Right kidney (tissue), 1 donor: ENCODE results near the gene ATP9B.
"Not testable (repeated sequence)": the region's sequence is repeated elsewhere in the genome, so short reads cannot be mapped to it uniquely, and the experiment has no call there.

Experiments used
- DNase-seq: peaks from one replicate; pipeline ENCODE4 v3.0.0-alpha.2; 2016

Gene ATP9B

DNA sequence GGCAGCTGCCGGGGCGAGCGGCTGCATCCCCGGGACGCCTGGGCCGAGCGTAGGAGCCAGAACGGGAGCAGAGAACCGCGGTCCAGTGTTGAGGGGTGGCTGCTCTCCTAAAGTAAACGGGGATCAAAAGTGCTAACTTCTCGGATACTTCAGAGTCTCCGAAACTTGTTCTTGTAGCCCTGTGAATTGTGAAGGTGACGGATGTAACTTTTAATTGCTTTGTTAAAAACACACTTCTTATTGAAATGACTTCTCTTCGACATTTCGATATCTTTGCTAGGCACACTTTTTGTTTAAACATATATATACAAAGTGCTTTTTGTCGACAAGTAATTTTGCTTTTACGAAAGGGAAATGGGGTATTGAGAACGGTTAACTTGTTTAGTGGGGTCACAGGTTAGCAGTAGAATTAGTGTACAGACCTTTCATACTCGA lies 540 bp downstream of the ATP9B start:
- DNase-seq = no peak

- DNase-seq = no peak
These were observed 1.3 kb downstream of the ATP9B start for GRCh38 chr18:79070486-79070885.

- DNase-seq = no peak
These were observed 1.8 kb downstream of the ATP9B start for GRCh38 chr18:79071037-79071436.

GRCh38 chr18:79071503-79072210 lies 2.5 kb downstream of the ATP9B start:
- no peak for DNase-seq

DNA sequence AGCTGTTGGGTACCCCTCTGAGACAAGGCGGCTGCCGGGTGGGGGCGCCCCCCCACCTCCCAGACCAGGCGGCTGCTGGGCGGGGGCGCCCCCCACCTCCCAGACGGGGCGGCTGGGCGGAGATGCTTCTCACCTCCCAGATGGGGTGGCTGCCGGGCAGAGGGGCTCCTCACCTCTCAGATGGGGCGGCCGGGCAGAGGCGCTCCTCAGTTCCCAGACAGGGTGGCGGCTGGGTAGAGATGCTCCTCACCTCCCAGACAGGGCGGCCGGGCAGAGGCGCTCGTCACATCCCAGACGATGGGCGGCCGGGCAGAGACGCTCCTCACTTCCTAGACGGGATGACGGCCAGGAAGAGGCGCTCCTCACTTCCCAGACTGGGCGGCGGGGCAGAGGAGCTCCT lies 3.5 kb downstream of the ATP9B start:
- not testable (repeated sequence) for DNase-seq

DNA sequence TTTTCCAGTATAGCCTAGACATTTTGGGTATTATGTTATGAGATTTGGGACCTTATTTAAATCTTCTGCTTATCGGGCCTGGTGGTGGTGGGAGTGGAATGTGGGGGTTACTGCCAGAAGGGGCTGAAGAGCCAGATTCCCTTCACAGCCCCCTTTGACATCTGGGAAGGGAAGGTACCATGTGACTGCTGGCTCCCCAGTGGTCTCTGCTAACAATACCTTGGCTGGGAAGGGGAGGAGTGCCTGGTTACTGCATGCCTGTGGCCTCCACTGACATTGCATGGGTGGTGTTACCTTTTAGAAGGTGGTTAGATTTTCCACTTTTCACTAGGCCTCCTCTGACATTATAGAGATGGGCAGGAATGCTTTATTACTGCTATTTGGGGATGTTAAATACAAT lies 8.0 kb downstream of the ATP9B start:
- no peak for DNase-seq

DNA sequence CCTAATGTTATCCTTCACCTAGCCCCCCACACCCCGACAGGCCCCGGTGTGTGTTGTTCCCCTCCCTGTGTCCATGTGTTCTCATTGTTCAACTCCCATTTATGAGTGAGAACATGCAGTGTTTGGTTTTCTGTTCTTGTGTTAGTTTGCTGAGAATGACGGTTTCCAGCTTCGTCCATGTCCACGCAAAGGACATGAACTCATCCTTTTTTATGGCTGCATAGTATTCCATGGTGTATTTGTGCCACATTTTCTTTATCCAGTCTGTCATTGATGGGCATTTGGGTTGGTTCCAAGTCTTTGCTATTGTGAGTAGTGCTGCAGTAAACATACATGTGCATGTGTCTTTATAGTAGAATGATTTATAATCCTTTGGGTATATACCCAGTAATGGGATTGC lies 9.6 kb downstream of the ATP9B start:
- not testable (repeated sequence) for DNase-seq

GRCh38 chr18:79092874-79093273 lies 23.7 kb downstream of the ATP9B start:
- no peak for DNase-seq

GRCh38 chr18:79093986-79094385 lies 24.8 kb downstream of the ATP9B start:
- no peak for DNase-seq

GRCh38 chr18:79095216-79095615 lies 26.0 kb downstream of the ATP9B start:
- DNase-seq = no peak

GRCh38 chr18:79100944-79101343 lies 31.8 kb downstream of the ATP9B start:
- no peak for DNase-seq

GRCh38 chr18:79102886-79103285 lies 33.7 kb downstream of the ATP9B start:
- no peak for DNase-seq

GRCh38 chr18:79104137-79104536 lies 34.9 kb downstream of the ATP9B start:
- DNase-seq = no peak

DNA sequence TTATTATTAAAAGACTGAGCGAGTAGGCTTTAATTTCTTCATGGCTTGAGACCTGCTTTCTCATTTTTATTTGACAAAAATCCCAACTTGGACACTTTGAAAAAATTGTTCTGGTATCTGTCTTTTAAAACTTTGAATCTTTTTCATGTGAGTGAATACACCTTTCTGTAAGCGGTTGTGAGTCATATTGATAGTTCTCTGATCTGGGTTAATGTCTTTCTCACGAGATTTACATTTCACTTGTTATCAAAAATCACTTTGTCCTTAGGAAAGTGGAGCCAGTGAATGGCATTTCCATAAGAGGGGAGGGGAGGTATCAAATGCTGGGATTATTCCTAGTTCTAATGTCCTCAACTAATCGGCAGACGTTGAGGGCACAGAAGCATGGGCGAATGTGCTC lies 36.3 kb downstream of the ATP9B start:
- DNase-seq = no peak

DNA sequence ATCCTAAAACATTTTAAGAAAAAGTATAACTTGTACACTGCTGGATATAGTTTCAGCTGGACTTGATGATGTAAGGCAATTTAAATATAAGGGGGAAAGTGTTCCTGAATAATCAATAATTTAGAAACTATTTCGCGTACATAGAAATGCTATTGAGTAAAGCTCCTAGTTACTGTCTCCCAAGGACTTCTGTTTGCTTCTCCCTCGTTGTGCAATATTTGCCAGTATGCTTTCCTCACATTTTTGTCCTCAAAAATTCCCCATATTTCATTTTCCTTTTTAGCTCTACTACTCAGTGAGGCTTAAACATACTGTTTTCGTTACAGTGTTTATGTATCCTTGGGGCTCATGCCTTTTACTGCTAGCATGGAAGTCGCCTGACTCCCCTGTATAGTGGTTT lies 36.9 kb downstream of the ATP9B start:
- no peak for DNase-seq

DNA sequence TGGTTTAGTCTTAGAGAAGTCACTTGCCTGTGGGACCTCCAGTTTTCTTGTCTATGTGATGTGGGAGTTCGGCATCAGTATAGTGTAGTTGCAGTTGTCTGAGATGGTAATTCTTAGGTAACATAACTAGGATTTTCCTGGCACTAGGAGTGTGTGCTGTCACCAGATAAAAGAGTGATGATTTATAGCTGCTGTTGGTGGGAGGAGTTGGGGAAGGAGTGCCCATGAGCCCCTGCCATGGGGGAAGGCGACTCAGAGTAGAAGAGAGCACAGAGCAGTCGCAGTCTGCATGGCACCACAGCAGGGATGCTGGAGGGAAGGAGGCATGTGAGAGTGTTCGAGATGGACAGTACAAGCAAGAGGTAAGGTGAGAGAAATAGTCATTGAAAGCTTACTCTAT lies 38.7 kb downstream of the ATP9B start:
- DNase-seq = no peak

GRCh38 chr18:79108549-79109215 lies 39.5 kb downstream of the ATP9B start:
- DNase-seq = no peak

DNA sequence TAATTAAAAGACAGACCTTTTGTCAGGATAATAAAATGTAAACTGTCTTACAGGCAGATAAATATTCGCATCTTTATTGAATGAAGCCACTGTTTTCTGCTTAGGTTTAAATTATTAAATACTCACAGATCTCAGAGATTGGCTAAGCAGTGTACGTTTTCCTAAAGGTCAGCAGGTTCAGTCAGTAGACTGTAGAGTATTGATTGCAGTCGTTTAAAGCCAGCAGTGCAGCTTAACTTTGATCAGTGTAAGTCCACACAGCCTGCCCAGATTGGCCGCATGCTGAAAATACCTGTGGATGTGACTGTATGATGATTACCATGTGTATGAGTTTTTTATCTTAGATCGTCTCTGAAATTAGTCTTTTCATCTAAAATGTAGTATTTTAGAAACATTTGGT lies 42.3 kb downstream of the ATP9B start:
- DNase-seq = no peak

- DNase-seq = no peak
These were observed 48.2 kb downstream of the ATP9B start for GRCh38 chr18:79117385-79117784.

GRCh38 chr18:79117788-79118187 lies 48.6 kb downstream of the ATP9B start:
- no peak for DNase-seq

GRCh38 chr18:79118797-79119196 lies 49.6 kb downstream of the ATP9B start:
- DNase-seq = no peak

DNA sequence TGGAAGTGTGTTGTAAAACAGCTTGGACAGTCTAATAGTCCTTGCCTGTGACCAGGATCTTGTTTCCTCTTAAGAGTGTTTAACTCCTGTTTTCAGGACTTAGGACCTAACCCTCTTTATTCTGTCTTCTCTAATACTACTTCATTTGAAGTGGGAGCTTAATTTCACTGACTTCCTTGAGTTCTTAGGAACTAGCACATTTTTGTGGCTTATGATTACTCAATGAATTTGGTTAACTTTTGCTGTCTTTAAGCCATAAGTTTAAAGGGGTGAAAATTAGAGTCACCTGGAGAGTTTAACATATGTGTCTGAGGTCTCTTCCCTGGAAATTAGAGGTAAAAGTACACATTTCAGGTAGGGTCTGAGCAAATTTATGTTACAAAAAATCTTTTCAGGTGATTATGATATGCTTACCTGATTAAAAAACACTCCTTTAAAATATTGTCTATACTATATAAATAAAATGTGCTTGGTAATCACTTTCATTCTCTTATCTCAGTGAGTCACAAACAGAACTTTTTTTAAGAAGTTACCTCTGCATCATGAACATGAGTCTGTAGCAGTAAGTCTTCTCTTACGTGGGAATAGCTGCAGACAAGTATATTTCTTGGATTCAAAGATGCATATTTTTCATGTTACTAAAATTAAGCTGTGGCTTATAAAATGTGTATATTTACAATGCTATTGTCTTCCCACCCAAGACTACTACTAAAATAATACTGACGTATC lies 52.7 kb downstream of the ATP9B start:
- DNase-seq = no peak

GRCh38 chr18:79123948-79124347 lies 54.8 kb downstream of the ATP9B start:
- DNase-seq = no peak

DNA sequence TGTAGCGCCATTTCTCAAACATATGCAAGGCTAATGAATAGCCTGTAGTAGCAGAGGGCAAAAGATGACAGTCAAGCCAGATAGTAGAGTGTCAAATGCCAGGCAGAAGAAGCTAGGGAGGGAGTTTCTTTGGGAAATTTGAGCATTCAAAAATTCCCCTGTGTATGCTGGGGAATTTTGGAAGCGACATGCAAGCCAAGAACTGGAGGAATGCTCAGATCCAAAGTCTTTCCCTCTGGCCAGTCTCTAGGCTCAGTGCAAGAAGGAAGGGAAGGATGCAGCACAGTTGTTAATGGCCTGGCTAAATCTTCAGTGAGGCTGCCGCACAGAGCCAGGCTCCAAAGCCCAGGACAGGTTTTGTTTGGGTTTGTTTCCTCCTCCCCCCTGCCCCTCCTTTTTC lies 59.9 kb downstream of the ATP9B start:
- DNase-seq = no peak
